Uterus (tissue), 4 donors: ENCODE measurements around the gene OR2D3. TPM values are rescaled to one million over a fixed set of nuclear protein-coding genes. Genes with fewer than 3 reads are reported as not detected.
A peak's percentile ranks its signal among the peaks of the same experiment; 100 is the strongest.

Source experiments
- DNase-seq, 2 donors: peaks; one replicate each; pipeline ENCODE4 v3.0.0-alpha.2; 2019 to 2020
- H3K27ac ChIP-seq, 2 donors: fragments of 200-600 bp; sonication (generic); 1 replicate in 1 of 2; 2 replicates in 1 of 2; pipeline ENCODE4 v1.5.1; 2016 to 2018
- H3K27me3 ChIP-seq, 2 donors: fragments of 200-600 bp; sonication (generic); one replicate each; pipeline ENCODE4 v1.5.1; 2018 to 2019; ENCODE audit warnings: control low read depth in 1 of 2
- H3K36me3 ChIP-seq, 2 donors: fragments of 200-600 bp; sonication (generic); one replicate each; pipeline ENCODE4 v1.5.1; 2019; ENCODE audit warnings: control low read depth in 1 of 2
- H3K4me1 ChIP-seq, 2 donors: fragments of 200-600 bp; sonication (generic); one replicate each; pipeline ENCODE4 v1.5.1; 2018 to 2019; ENCODE audit warnings: control low read depth in 1 of 2
- H3K4me3 ChIP-seq, 2 donors: fragments of 200-600 bp; sonication (generic); 1 replicate in 1 of 2; 2 replicates in 1 of 2; pipeline ENCODE4 v1.5.1; 2018 to 2019; ENCODE audit warnings: mild to moderate bottlenecking in 1 of 2
- H3K9me3 ChIP-seq, 2 donors: fragments of 200-600 bp; sonication (generic); one replicate each; pipeline ENCODE4 v1.5.1; 2019; ENCODE audit warnings: control low read depth in 1 of 2
- POLR2A ChIP-seq, 2 donors: fragments of 450-650 bp; IDR thresholded peaks; one replicate each; pipeline ENCODE4 v1.6.1; 2016; ENCODE audit warnings: antibody characterized with exemption in 2 of 2, mild to moderate bottlenecking in 1 of 2, moderate library complexity in 1 of 2
- intact Hi-C: fragments of 100-400 bp; cut with DNase I; formaldehyde crosslinking; loops from one replicate; pipeline ENCODE4 v1.15.1; 2023; ENCODE audit warnings: low total_unique reads
- total RNA-seq, 4 donors: library from RNA; depleted of rRNA in 3 of 4; stranded (reverse); fragments of >200 nt in 3 of 4; gene quantifications; one replicate each; pipeline versions ENCODE4 v1.1.0 to v1.2.4, GENCODE V29; 2014 to 2023
- TF ChIP-seq, protein P1 (sequence below), 4 experiments: fragments of 200-600 bp in 2 of 4; fragments of 450-650 bp in 2 of 4; sonication (generic) in 2 of 4; IDR thresholded peaks; one replicate each; pipeline ENCODE4 v1.5.1; 2016 to 2019; ENCODE audit warnings: antibody characterized with exemption in 4 of 4, mild to moderate bottlenecking in 2 of 4, moderate library complexity in 1 of 4
- donor health status: DM: yes; HTN: yes; CAD: no.

Gene OR2D3
- total RNA-seq, 4 donors from 2014 or later: not detected

DNA sequence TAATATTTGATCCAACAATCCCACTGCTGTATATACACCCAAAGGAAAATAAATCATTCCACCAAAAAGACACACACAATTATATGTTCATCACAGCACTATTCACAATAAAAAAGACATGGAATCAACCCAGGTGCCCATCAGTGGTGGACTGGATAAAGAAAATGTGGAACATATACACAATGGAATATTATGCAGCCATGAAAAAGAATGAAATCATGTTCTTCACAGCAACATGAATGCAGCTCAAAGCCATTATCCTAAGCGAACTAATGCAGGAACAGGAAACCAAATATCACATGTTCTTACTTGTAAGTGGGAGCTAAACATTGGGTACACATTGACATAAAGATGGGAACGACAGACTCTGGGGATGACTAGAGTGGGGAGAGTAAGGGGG, 1.1 kb upstream of the OR2D3 start:
- H3K4me1 ChIP-seq: no peaks in the 10 kb centered on the region
- H3K27me3 ChIP-seq: no peaks in the 10 kb centered on the region
- DNase-seq: no peak
- H3K4me3 ChIP-seq: no peak overlapping the region
- no peaks in the 10 kb centered on the region for H3K9me3 ChIP-seq
- no peaks in the 10 kb centered on the region for H3K36me3 ChIP-seq
- no peak overlapping the region for H3K27ac ChIP-seq
- TF ChIP-seq POLR2A (IDR thresholded peaks at IDR 0.05): no peak
- TF ChIP-seq, protein P1, sequence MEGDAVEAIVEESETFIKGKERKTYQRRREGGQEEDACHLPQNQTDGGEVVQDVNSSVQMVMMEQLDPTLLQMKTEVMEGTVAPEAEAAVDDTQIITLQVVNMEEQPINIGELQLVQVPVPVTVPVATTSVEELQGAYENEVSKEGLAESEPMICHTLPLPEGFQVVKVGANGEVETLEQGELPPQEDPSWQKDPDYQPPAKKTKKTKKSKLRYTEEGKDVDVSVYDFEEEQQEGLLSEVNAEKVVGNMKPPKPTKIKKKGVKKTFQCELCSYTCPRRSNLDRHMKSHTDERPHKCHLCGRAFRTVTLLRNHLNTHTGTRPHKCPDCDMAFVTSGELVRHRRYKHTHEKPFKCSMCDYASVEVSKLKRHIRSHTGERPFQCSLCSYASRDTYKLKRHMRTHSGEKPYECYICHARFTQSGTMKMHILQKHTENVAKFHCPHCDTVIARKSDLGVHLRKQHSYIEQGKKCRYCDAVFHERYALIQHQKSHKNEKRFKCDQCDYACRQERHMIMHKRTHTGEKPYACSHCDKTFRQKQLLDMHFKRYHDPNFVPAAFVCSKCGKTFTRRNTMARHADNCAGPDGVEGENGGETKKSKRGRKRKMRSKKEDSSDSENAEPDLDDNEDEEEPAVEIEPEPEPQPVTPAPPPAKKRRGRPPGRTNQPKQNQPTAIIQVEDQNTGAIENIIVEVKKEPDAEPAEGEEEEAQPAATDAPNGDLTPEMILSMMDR (IDR thresholded peaks at IDR 0.05): no peak
- intact Hi-C loops: no loop called here

DNA sequence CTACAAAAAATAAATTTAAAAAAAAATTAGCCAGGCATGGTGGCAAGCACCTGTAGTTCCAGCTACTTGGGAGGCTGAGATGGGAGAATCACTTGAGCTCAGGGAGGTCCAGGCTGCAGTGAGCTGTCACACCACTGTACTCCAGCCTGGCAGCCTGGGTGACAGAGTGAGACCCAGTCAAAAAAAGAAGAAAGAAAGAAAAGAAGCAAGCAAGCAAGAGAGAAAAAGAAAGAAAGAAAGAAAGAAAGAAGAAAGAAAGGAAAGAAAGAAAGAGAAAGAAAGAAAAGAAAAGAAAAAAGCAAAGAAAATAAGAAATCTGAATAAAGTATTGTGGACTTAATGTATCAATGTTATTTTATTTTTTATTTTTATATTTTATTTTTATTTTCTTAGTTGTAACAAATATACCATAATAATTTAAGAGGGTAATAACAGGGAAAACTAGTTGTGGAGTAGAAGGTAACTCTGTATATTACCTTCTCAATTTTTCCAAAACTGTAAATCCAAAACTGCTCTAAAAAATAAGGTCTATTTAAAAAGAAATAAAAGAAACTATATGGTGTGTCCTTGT, 4.3 kb downstream of the OR2D3 start:
- intact Hi-C loops: no loop called here
- DNase-seq: no peak
- no peak for TF ChIP-seq POLR2A (IDR thresholded peaks at IDR 0.05)
- TF ChIP-seq, protein P1 (IDR thresholded peaks at IDR 0.05): no peak
- Histone ChIP-seq H3K27ac (peak overlapping the region in 1 of 2 donors; percentile 69), H3K4me1 (no peaks in the 10 kb centered on the region), H3K9me3 (no peaks in the 10 kb centered on the region), H3K27me3 (no peaks in the 10 kb centered on the region), H3K36me3 (no peaks in the 10 kb centered on the region), H3K4me3 (no peak overlapping the region)

DNA sequence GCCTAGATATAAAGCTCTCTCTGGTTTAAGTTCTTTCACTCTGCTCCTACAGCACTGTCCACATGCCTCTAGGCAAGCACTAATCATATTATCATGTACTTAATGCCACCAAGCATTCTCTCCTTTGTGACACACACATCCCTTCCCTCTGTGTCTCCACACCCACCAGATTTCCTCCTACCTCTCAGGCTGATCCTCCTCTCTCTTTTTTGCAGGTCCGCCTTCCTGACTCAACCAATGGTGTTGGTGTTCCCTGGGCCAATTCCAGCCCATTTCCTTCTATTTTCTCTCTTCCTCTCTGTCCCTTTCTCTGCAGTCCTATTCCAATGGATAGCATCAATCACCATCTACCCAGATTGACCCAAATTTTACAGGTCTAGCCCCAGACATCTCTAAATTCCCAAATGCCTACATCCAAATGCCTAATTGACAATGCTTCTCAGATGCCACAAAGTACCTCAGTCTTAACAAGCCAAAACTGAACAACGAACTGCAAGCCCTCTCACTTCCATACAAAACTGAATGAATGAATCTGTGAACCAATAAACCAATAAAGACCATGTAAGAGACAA, 4.9 kb downstream of the OR2D3 start:
- peak overlapping the region; percentile 49 to 59 for H3K4me3 ChIP-seq
- peak overlapping the region; percentile 58 to 69 for H3K27ac ChIP-seq
- intact Hi-C loops: no loop called here
- TF ChIP-seq, protein P1 (IDR thresholded peaks at IDR 0.05): no peak
- no peak for TF ChIP-seq POLR2A (IDR thresholded peaks at IDR 0.05)
- no peaks in the 10 kb centered on the region for H3K36me3 ChIP-seq
- no peak for DNase-seq
- H3K27me3 ChIP-seq: no peaks in the 10 kb centered on the region
- no peaks in the 10 kb centered on the region for H3K4me1 ChIP-seq
- no peaks in the 10 kb centered on the region for H3K9me3 ChIP-seq

DNA sequence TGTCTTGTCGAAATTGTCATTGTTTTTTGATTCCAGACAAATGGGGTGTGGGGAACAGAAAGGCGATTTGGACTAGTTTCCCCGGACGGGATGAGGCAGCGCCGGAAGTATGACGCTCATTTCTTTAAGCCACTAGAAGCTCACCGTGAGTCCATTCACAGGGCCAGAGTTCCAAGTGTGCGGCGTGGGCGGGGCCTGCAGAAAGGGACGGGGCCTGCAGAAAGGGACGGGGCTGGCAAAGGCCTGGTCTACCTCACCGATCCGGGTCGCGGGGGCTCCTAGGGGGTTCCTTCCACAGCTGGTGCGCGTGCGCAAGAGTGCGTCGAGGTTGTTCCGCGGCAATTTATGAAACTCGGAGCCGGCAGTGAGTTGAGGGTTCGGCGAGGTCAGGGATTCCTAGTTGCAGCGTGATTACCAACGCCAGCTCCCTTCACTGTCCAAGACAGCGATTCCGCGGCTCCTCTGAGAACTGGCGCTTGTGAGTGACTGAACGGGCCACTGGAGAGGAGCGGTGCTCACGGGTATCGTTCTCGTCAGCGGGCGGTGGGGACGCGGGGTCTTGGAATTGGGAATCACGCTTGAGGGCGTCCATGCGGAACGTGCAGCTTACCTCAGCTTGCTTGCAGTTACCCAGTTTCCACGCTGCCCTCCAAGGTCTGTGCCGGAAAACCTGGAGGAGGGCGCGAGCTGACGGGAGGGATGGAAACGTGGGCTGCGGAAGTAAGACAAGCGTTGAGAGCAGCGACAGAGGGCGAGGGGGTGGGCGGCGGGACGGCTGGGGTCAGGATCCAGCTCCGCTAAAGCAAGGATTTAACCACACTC, 5.6 kb downstream of the OR2D3 start, which contains the start of gene ZNF215:
Gene ZNF215 (plus strand): TSS at position 219 of the 822 bp plus-strand sequence. CDS start 5,847 bp downstream, outside the sequence.
- Histone ChIP-seq H3K27me3 (no peaks in the 10 kb centered on the region), H3K4me3 (peak within 1 kb of the TSS; percentile 49 to 59), H3K4me1 (no peaks in the 10 kb centered on the region), H3K36me3 (no peaks in the 10 kb centered on the region), H3K9me3 (no peaks in the 10 kb centered on the region), H3K27ac (peak within 1 kb of the TSS; percentile 58 to 69)
- intact Hi-C loops: no loop called here
- DNase-seq: peak; percentile 67 to 70
- TF ChIP-seq POLR2A (IDR thresholded peaks at IDR 0.05): no peak
- TF ChIP-seq, protein P1 (IDR thresholded peaks at IDR 0.05): no peak
